HG02870 (cell line): Measurements from ENCODE around the gene MYCL.
"Not testable (repeated sequence)": the region's sequence is repeated elsewhere in the genome, so short reads cannot be mapped to it uniquely, and the experiment has no call there.

Experiments used
- ATAC-seq: cut with Tn5 transposase; IDR thresholded peaks from one replicate; pipeline ENCODE4 v1.9.1; 2021; ENCODE audit warnings: mild to moderate bottlenecking, moderate library complexity; ENCODE audit not compliant: unreplicated experiment

Gene MYCL

DNA sequence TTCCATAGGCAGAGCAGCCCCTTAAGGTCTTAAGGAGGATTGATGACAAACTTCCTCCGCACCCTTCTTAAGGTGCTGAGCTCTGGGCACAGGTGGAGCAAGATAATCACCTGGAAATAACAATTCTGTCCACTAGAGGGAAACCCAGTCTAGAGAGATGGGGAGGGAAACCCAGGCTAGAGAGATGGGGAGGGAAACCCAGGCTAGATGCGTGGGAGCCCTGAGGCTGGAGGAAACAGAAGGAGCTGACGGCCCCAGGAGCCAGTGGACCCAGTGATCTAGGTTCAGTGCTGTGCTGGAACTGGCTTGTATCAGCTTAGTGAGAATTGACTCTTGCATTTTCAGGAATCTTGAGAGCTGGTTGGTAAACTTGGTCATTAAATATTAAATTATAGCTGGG is 17.8 kb upstream of the MYCL start:
- ATAC-seq = peak; percentile 78

DNA sequence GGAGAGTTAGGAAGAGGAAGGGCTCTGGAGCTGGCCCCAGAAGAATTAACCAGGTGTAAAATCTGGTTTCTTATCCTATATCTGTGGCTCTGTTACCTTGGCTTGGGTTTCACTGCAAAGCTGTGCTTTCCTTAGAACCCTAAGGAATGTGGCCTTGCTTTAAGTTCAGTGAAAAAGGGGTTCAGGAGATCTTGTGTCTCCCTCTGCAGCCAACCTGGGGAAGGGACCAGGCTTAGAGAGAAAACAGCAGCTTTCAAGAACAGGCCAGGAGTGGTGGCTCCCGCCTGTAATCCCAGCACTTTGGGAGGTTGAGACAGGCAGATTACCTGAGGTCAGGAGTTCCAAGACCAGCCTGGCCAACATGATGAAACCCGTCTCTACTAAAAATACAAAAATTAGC is 16.1 kb upstream of the MYCL start:
- no peak for ATAC-seq

DNA sequence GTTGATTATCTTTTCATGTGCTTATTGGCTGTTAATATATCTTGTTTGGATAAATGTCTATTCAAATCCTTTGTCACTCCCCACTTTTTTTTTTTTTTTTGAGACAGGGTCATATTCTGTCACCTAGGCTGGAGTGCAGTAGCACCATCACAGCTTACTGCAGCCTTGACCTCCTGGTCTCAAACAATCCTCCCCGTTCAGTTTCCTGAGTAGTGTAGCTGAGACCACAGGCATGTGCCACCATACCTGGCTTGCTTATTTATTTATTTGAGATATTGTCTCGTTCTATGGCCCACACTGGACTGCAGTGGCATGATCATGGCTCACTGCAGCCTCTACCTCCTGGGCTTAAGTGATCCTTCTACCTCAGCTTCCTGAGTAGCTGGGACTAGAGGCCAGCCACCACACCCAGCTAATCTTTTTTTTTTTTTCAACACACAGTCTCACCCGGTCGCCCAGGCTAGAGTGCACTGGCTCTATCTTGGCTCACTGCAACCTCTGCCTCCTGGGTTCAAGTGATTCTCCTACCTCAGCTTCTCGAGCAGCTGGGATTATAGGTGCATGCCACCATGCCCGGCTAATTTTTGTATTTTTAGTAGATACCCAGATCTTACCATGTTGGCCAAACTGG is 13.9 kb upstream of the MYCL start:
- ATAC-seq = no peak

DNA sequence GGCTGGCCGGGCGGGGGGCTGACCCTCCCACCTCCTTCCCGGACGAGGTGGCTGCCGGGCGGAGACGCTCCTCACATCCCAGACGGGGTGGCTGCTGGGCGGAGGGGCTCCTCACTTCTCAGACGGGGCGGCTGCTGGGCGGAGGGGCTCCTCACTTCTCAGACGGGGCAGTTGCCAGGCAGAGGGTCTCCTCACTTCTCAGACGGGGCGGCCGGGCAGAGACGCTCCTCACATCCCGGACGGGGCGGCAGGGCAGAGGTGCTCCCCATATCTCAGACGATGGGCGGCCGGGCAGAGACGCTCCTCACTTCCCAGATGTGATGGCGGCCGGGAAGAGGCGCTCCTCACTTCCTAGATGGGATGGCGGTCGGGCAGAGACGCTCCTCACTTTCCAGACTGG is 11.4 kb upstream of the MYCL start:
- not testable (repeated sequence) for ATAC-seq

DNA sequence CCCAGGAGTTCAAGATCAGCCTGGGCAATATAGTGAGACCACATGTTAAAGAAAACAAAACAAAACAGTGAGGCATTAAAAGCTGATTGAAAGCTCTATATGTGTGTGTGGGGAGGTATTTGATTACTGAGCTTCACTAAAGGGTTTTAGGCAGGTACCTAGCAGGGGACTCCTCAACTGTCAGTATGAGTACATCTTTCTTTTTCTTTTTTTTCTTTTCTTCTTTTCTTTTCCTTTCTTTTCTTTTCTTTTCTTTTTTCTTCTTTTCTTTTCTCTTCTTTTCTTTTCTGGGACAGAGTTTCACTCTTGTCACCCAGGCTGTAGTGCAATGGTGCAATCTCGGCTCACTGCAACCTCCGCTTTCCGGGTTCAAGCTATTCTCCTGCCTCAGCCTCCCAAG is 8.5 kb upstream of the MYCL start:
- no peak for ATAC-seq

DNA sequence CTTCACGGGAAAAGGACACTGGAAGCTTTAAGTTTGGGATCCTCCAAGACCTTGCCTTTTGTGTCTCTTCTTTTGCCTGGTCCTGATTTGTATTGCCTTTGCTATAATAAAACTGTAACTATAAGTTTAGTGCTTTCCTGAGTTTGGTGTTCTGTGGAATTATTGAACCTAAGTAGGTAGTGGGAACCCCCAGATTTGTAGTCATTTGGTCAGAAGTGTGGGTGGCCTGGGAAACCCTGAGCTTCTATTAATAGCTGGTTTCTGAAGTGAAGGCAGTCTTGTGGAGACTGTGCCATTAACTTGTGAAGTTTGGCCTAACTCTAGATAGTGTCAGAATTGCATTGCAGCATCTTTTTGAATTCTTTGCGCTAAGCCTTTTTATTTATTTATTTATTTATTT is 6.8 kb upstream of the MYCL start:
- no peak for ATAC-seq

DNA sequence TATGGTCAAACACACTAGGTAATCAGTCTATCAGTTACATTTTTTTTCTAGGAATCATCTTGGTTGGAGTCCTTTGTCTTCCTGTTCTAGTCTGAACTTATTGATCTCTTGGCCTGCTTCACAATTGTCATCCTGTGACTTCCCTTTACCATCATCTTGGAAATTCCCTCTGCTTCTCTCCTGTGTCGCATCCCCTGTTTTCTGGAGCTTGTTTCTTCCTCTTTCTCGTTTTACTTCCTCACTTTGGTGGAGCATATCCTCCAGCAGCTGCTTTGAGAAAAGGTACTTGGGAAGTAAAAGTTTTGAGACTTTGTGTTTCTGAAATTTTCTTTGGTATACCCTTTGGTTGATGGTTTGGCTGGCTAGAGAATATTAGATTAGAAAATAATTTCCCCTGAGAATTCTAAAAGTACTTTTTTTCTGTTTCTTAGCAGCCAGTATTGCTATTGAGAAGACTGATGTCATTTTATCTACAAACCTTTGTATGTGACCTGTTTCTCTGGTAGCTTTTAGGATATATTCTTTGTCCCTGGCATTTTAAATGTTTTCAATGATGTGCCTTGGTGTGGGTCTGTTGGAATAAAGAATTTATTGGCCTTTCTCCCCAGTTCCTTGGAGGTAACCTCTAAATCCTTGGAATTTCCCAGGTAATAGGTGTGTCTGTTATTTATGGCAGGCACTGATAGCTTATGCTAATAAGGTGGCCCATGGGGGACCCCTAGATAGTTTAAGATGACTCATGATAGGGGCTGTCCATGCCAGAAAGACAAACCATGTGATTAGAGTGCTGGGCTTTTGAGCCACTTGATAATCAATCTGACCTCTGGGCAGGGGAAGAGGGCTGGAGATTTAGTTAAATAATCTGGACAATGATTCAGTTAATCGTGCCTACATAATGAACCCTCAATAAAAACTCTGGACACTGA is 6.1 kb upstream of the MYCL start:
- no peak for ATAC-seq

DNA sequence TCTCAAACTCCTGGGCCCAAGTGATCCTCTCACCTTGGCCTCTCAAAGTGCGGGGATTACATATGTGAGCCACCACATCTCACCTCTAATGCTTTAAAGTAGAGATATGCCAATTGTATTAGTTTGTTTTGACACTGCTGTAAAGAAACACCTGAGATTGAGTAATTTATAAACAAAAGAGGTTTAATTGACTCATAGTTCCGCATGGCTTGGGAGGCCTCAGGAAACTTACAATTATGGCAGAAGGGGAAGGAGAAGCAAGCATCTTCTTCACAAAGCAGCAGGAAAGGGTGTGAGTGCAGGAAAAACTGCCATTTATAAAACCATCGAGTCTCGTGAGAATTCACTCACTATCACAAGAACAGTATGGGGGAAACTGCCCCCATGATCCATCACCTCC is 3.5 kb upstream of the MYCL start:
- no peak for ATAC-seq

DNA sequence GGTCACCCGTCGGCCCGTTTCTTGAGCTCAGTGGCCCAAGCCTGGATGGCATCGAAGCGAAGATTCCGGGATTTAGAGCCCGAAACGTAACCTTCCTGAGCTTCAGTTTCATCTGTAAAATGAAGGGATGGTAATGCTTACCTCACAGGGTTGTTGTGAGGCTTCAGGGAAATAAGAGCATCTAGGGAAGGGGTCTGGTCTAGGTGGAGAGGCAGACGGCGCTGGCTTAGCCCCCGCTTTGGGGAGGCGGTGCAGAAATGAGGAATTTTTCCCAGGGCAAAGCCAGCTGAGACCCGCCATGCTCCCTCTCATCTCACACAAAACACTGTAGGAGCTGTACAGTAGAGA is 717 bp upstream of the MYCL start:
- ATAC-seq = no peak

DNA sequence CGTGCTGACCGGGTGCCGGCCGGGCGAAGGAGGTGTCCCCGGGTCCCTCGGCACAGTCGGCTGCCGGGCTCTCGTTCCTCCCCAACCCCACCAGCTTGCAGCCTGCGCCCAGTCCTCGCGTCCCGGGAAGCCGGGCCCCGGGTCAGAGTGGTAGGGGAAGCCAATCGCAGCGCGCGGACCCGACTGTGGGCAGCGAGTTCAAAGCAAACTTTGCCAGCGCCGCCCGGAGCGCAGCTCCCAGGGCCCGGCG is 328 bp downstream of the MYCL start:
- ATAC-seq = peak; percentile 6

DNA sequence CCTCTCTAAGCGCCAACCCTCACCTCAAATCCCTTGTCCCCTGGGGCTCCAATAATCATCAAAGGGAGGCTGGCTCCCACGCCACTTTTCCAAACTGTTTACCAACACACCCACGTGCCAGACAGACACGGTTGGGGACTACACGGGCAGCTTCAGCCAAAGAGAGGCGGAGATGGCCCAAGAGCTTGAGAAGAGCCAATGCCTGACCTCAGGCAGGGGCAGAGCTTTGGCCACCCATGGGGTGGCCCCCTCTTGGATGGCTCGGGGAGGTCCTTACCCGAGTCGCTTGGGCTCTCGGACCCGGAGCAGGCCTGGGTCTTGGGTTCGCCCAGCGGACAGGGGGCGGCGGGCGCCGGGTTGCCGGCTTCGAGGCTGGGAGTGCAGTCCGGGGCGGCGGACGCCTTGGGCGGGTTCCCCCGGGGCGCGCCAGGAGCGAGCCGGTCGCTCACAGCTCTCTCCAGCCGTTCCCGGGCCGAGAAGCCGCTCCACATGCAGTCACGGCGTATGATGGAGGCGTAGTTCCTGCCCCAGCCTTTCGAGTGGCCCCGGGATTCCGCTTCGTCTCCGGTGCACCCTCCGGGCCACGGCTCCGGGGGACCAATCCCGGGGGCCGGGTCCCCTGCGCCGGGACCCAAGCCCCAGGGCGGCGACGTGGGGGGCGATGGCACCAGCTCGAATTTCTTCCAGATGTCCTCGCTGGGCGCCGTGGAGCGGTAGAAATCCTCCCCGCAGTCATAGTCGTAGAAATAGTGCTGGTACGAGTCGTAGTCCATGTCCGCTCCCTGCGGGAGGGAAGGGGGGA is 854 bp downstream of the MYCL start:
- ATAC-seq = no peak

DNA sequence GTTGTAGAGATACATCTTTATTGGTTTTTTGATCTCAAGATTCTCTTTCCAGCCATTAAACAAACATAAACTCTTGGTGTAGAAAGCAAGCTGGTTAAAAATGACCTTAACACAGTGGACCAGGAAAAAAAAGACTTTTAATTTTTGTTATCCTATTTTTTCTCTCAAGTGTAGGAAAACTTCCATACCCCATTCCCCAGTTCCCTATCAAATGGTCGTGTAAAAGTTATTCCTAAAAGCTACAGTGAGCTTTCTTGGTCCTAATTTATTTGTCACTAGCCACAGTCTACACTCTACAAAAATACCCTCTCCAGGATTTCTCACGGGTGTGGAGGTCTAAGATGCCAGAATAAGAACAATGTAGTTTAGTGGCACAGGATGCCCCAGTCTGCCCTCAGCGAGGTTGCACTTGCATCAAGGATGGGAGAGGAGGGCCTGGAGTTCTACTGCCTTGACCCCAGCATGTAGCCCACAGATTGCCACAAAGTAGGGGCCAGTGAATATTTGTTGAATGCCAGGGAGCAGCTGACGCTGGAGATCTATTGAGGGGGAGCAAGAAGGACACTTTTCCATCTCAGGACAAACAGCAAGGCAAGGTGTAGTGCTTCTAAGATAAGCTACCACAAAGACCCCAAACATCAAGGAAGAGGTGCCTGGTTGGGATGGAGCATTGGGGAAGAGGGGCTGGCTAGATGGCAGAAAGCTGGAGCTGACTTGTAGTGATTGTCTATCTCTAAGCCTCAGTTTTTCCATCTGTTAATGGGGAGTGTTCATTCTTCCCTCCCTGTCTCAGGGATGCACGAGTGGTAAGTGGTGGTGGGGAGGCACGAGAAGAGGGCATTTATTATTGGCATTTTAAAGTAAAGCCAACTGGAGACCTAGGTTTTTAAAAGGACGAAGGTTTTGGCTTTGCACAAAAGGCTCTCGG is 1.8 kb downstream of the MYCL start:
- no peak for ATAC-seq

DNA sequence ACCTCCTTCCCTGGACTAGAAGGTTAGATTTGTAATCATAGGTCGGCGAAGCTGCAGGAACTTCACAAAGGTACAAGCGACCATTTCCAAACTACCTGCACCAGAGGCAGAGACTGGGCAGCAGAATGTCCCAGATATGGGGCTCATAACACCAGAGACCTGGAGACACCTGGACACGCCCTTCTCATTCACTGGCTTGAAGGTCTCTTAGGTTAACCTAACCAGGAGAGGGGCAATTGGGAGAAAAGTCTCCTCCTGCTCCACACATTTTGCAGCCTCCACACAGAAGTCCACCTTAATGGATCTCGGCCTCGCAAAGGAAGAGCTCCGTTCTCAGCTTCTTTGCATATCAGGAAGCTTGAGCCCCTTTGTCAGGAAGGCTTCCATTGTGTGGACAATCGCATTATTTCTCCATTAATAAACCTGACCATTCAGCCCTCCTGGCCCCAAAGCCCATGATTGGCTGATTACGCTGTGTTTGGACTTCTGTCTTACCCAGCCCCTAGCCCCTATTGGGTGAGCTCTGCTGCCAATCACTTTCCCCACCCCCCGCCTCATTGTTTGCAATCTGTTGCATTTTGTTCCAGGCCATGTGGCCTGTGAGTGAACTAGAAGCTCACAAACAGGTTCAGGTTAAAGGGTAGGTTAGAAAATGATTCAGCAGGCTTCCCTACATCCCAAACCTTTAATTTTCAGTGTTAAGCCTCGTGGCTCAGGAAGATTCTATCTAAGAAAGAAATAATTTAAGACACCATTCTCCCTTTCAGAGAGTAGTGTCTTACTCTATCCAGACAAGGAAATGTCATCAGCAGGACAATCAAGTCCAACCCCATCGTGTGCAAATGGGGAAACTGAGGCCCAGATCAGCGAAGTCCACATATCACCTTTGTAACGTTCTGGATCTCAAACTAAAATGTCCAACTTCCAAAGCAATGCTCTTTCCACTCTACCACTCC is 2.8 kb downstream of the MYCL start:
- ATAC-seq = no peak

DNA sequence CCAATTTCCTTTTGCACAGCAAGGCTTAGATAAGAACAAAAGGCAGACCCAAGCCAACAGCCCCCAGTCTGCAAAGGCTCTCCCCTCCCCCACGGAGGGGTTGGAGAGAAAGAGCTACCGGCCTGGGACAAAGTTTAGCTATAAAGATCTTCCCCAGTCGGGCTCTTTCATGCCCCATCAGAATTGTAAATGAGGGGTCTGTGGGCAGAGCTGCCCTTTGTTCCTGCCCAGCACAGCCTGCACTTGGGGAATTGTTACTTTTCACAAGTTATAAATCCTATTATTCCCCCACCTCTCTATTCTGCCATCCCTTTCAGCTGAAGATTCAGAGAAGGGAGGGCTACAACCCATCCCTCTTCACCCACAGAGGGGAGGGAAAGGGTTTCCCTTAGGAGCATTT is 3.5 kb downstream of the MYCL start:
- no peak for ATAC-seq

DNA sequence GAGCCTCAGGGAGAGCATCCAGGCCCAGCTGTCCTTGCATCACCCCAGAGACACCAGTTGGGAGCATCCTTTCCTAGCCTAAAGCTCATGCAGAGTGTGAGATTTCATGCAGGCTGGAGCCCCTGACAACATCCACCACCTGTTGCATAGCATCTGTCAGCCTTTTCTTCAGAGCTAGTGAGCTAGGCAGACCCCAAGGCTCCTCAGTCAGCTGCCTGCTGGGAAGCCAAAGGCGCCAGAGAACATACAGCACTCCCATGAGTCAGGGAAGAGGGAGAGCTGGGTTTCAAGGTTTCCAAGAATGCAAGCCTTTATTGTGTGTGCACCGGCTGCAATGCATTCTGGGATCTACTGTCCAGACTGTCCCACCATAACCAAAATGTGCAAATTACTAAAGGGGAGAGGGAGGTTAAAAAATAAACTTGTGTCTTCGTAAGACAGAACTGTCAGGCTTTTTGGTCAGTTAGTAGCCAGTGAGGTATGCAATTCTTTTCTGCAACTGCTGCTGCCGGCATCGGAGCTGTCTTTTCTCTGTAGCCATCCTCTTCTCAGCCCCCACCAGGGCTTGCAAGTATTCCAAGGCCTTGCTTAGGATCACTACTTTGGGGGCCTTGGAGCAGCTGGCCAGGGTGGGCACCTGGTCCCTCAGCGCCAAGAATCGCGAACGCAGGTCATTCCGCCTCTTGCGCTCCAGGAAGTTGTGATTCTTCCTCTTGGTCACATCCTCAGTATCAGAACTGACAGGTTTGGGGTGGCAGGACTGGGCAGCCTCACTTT is 4.6 kb downstream of the MYCL start:
- ATAC-seq = no peak

DNA sequence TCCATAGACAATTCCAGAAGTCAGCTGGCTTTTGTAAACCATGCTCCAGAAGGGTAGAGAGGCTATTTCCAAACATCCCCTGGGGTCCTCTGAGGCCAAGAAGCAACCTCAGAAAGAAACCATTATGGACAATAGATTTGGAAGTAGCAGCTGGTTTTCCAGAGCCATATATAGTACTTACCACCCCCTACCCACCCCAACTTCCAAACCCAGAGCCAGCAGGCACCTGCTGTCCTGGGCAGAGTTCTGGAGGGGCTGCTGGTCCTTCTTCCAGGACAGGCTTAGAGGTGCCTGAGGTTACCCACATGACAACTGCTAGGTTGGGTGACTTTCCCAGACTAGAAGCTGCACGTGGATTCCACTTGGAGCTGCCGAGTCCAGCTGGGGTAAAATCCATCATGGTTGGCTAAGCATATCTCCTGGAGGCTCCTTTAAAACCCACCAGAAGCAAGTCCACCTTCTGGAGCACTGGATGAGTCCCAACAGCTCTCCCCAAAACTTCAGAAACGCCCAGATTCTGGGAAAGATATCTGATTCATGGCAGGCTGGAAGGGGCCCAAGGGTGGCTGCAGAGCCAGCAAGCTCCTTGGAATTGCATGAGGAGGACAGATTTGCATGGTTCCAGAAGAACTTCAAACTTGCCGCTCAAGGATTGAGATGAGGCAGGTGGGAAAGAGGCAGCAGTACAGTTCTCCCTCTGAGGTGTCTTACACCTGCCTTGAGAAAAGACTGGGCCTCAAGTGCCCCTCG is 5.8 kb downstream of the MYCL start:
- ATAC-seq = no peak

DNA sequence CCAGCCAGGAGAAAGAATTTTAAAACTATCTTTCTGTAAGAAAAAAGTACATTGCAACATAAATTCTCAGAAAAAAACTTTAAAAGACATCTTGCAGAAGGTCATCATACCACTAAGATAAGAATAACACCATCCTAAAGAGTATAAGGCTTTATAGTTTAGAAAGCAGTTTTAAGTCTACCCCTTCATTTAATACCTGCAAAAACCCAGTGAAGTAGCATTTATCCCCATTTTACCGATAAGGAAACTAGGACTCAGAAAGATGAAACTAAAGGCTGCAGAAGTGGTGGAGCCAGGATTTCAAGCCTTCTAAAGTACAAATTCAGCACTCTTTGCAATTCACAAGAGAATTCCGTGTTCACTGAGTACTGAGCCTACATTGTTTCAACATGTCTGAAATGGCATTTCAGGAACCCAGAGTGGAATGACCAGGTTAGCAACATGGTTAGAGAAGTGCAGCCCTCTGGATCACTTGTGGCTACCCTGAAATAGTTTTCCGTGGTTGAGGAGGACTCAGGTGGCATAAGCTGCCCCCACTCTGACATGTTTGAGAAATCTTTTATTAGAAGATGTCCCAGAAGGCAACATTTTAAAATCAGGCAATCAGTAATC is 6.7 kb downstream of the MYCL start:
- ATAC-seq = no peak
